GM12874 (cell line): ENCODE results near the gene OGFRL1.

Experiments
- CTCF ChIP-seq: IDR thresholded peaks from 2 replicates; pipeline ENCODE4 v1.5.1; 2011; ENCODE audit warnings: low read depth, mild to moderate bottlenecking, control low read depth, low read length, moderate library complexity; ENCODE audit not compliant: insufficient read depth

OGFRL1 gene

GRCh38 chr6:71252410-71252809, 36.2 kb upstream of the OGFRL1 start:
- no peak for TF ChIP-seq CTCF

DNA sequence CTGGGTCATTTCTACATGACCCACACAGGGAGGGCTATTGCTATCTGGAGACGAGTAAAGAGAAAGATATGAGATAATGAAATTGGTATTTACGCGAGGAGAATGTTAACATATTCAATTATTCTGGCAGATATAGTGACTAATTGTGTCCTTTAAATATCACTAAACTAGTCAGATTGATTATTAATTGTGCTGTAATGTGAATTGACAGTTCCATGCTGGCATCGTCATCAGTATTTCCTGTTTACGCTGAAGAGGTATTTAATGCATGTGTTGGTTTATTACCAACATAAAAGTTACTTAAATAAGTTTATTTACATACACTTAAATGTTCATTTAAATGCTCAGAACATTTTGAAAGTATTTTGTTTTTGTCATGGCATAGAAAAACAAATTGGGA, 35.7 kb upstream of the OGFRL1 start:
- no peak for TF ChIP-seq CTCF

GRCh38 chr6:71254323-71254722, 34.3 kb upstream of the OGFRL1 start:
- no peak for TF ChIP-seq CTCF

- no peak for TF ChIP-seq CTCF
These were observed 30.3 kb upstream of the OGFRL1 start for GRCh38 chr6:71258078-71258866.

DNA sequence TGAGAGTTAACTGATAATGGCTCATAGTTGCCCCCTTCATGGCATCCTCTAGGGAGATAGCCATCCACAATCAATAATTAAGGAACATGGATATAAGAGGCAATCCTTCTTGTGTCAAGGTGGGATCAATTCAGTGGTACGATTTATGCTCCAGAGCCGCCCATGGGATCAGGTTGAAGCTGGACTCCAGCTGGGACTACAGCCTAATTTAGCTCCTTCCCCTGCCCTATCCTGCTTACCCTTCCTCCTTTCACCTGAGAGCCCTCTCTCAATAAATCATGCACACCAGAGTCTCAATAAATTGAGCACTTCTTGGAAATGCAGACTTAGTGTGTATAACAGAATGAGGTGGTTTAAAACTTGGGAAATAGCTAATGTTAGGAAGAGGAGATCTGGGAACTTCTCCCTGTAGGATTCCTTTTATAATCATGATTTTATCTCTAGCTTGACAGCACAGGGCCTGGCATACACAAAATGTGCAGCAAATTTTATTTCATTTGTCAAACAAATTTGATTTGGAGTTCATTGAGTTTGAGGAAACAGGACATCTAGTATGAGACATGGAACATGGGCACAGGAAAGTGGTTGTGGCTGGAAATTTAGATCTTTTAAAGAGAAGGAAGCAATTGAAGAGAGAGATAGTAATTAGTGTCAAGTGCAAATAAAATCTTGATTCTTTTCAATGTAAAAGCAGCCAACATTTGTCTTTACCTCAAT, 28.6 kb upstream of the OGFRL1 start:
- TF ChIP-seq CTCF: no peak

DNA sequence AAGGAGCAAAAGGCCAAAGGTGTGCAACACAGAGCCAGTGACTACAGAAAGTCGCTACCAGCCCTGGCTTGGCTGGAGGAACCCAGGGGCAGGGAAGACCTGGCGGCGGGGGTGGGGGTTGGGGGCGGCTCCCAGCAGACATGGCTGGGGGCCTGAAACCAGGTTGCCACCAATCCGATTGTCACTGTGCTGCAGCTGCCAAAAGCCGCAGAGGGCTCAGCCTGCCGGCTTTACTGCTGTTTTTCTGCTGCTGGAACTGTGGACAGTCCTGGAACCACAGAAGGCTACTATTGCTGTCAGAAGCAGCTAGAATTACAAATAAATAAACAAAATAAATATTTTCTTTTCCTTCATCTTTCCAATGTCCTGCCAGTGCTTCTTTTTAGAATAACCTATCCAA, 25.7 kb upstream of the OGFRL1 start:
- TF ChIP-seq CTCF: no peak

DNA sequence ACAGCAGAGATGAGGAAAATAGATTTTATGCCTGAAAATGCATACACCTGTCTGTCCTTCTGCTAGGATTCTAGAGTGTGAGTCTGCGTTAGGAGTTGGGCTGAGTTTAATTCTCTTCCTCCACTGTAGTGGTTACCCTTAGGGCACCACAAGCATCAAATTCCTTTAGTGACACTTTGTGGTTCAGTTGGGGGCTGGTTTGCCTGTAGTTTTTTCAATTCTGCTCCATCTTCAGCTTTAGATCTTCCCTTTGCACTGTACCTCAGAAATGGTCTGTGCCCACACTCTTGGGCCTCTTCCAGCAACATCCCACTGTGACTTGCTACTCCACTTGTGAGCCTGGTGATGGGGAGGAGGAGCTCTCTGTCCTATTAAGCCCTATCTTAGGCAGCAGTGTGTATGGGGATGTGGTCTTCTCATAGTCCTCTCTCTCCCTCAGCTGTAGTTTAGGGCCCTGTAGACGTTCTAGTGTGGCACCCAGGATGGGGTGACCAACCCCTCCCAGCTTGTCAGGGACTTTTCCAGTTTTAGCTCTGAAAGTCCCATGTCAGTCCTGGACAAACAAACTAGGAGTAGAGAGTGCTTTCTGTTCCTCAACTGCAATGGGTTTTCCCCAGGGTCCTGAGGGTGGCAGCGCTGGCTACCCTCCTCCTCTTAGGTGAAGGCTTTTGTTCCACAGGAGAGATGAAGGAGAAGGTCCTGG, 19.7 kb upstream of the OGFRL1 start:
- TF ChIP-seq CTCF: no peak
